ENCODE results near the gene GPR107.

- TF ChIP-seq SUZ12 (IDR thresholded peaks at IDR 0.05; ENCODE audit: extremely low read depth, insufficient read depth, insufficient read length) (no peak), YY1 (IDR thresholded peaks at IDR 0.05; ENCODE audit: insufficient read depth, insufficient read length) (no peak)
These were observed 128.7 kb downstream of the GPR107 start for GRCh38 chr9:130182381-130182909.

Measured in NT2/D1 (cell line).